HEK293 (cell line): ENCODE data around the gene SMARCD2.

Source experiments
- EGR2 ChIP-seq: fragments of 450-650 bp; formaldehyde crosslinking; IDR thresholded peaks from 2 replicates; pipeline ENCODE4 v1.5.1; 2016; ENCODE audit warnings: low read depth, missing biosample characterization, missing genetic modification characterization
- ELK4 ChIP-seq: IDR thresholded peaks from 2 replicates; pipeline ENCODE4 v1.6.1; 2011; ENCODE audit warnings: mild to moderate bottlenecking, low read depth, low read length, borderline replicate concordance
- FEZF1 ChIP-seq: fragments of 450-650 bp; formaldehyde crosslinking; IDR thresholded peaks from 2 replicates; pipeline ENCODE4 v1.5.1; 2016; ENCODE audit warnings: missing biosample characterization, missing genetic modification characterization
- HIC1 ChIP-seq: fragments of 450-650 bp; formaldehyde crosslinking; IDR thresholded peaks from 2 replicates; pipeline ENCODE4 v1.5.1; 2016; ENCODE audit warnings: missing biosample characterization, missing genetic modification characterization
- PRDM4 ChIP-seq: fragments of 450-650 bp; formaldehyde crosslinking; IDR thresholded peaks from 2 replicates; pipeline ENCODE4 v1.5.1; 2017; ENCODE audit warnings: missing biosample characterization, missing genetic modification characterization
- SCRT1 ChIP-seq: fragments of 450-650 bp; formaldehyde crosslinking; IDR thresholded peaks from 2 replicates; pipeline ENCODE4 v1.5.1; 2016; ENCODE audit warnings: missing biosample characterization, missing genetic modification characterization, borderline replicate concordance
- ZBTB49 ChIP-seq: fragments of 450-650 bp; formaldehyde crosslinking; IDR thresholded peaks from 2 replicates; pipeline ENCODE4 v1.5.1; 2016; ENCODE audit warnings: missing biosample characterization, missing genetic modification characterization, low read depth
- ZBTB7A ChIP-seq: fragments of 450-650 bp; formaldehyde crosslinking; IDR thresholded peaks from 2 replicates; pipeline ENCODE4 v1.5.1; 2016; ENCODE audit warnings: low read depth, missing biosample characterization, missing genetic modification characterization
- ZFP37 ChIP-seq: fragments of 450-650 bp; formaldehyde crosslinking; IDR thresholded peaks from 2 replicates; pipeline ENCODE4 v1.5.1; 2016; ENCODE audit warnings: missing biosample characterization, missing genetic modification characterization
- ZNF169 ChIP-seq: fragments of 450-650 bp; formaldehyde crosslinking; IDR thresholded peaks from 2 replicates; pipeline ENCODE4 v1.5.1; 2016; ENCODE audit warnings: missing biosample characterization, missing genetic modification characterization
- ZNF174 ChIP-seq: fragments of 450-650 bp; formaldehyde crosslinking; IDR thresholded peaks from 2 replicates; pipeline ENCODE4 v1.5.0; 2017; ENCODE audit warnings: missing biosample characterization, mild to moderate bottlenecking, missing genetic modification characterization
- ZNF24 ChIP-seq: fragments of 450-650 bp; formaldehyde crosslinking; IDR thresholded peaks from 2 replicates; pipeline ENCODE4 v1.5.1; 2016; ENCODE audit warnings: missing biosample characterization, missing genetic modification characterization
- ZNF280C ChIP-seq: fragments of 450-650 bp; formaldehyde crosslinking; IDR thresholded peaks from 2 replicates; pipeline ENCODE4 v1.5.1; 2016; ENCODE audit warnings: missing biosample characterization, missing genetic modification characterization
- ZNF280D ChIP-seq: fragments of 450-650 bp; formaldehyde crosslinking; IDR thresholded peaks from 2 replicates; pipeline ENCODE4 v1.5.1; 2016; ENCODE audit warnings: missing biosample characterization, missing genetic modification characterization
- ZNF292 ChIP-seq: fragments of 450-650 bp; formaldehyde crosslinking; IDR thresholded peaks from 2 replicates; pipeline ENCODE4 v1.5.1; 2016; ENCODE audit warnings: low read depth, missing biosample characterization, missing genetic modification characterization, borderline replicate concordance
- ZNF350 ChIP-seq: fragments of 450-650 bp; formaldehyde crosslinking; IDR thresholded peaks from 2 replicates; pipeline ENCODE4 v1.5.0; 2017; ENCODE audit warnings: missing biosample characterization, mild to moderate bottlenecking, missing genetic modification characterization
- ZNF37A ChIP-seq: fragments of 450-650 bp; IDR thresholded peaks from 2 replicates; pipeline ENCODE4 v1.5.1; 2018; ENCODE audit warnings: missing biosample characterization, missing genetic modification characterization
- ZNF404 ChIP-seq: fragments of 450-650 bp; formaldehyde crosslinking; IDR thresholded peaks from 2 replicates; pipeline ENCODE4 v1.5.1; 2017; ENCODE audit warnings: missing biosample characterization, missing genetic modification characterization
- ZNF433 ChIP-seq: fragments of 450-650 bp; formaldehyde crosslinking; IDR thresholded peaks from 2 replicates; pipeline ENCODE4 v1.5.1; 2016; ENCODE audit warnings: missing biosample characterization, missing genetic modification characterization, low read depth
- ZNF510 ChIP-seq: fragments of 450-650 bp; formaldehyde crosslinking; IDR thresholded peaks from 2 replicates; pipeline ENCODE4 v1.5.1; 2018; ENCODE audit warnings: mild to moderate bottlenecking, missing genetic modification characterization, missing biosample characterization; ENCODE audit not compliant: insufficient replicate concordance
- ZNF629 ChIP-seq: fragments of 450-650 bp; formaldehyde crosslinking; IDR thresholded peaks from 2 replicates; pipeline ENCODE4 v1.5.1; 2017; ENCODE audit warnings: missing biosample characterization, missing genetic modification characterization
- ZNF639 ChIP-seq: fragments of 450-650 bp; formaldehyde crosslinking; IDR thresholded peaks from 2 replicates; pipeline ENCODE4 v1.5.1; 2016; ENCODE audit warnings: missing biosample characterization, missing genetic modification characterization
- ZNF654 ChIP-seq: fragments of 450-650 bp; formaldehyde crosslinking; IDR thresholded peaks from 2 replicates; pipeline ENCODE4 v1.5.1; 2016; ENCODE audit warnings: low read depth, missing biosample characterization, missing genetic modification characterization

SMARCD2 gene

GRCh38 chr17:63842540-63843386, at the start of gene SMARCD2 (continued):
- TF ChIP-seq ELK4: no peak
- peak; percentile 91 for TF ChIP-seq ZBTB7A (tag by site-specific recombination)
- TF ChIP-seq ZNF433 (tag by site-specific recombination): no peak
- peak; percentile 95 for TF ChIP-seq ZNF280D (tag by site-specific recombination)
- TF ChIP-seq SCRT1 (tag by site-specific recombination): no peak
- peak; percentile 63 for TF ChIP-seq EGR2 (tag by site-specific recombination)
- peak; percentile 92 for TF ChIP-seq ZNF629 (tag by site-specific recombination)
- TF ChIP-seq ZNF654 (tag by site-specific recombination): peak; percentile 30
- peak; percentile 84 for TF ChIP-seq ZNF37A (tag by site-specific recombination)
- peak; percentile 97 for TF ChIP-seq HIC1 (tag by site-specific recombination)
- no peak; the same call in 1 of the 2 replicates for TF ChIP-seq ZNF174 (tag by site-specific recombination)
- no peak for TF ChIP-seq ZNF404 (tag by site-specific recombination)
- peak; percentile 75 for TF ChIP-seq ZBTB49 (tag by site-specific recombination)
- peak; percentile 94 for TF ChIP-seq ZNF24 (tag by site-specific recombination)
- TF ChIP-seq FEZF1: peak; percentile 34; the same call in 1 of the 2 replicates
- TF ChIP-seq ZFP37 (tag by site-specific recombination): peak; percentile 87
- TF ChIP-seq ZNF280C: no peak
- TF ChIP-seq ZNF639: peak; percentile 99
- peak; percentile 80 for TF ChIP-seq ZNF510 (tag by site-specific recombination)
- no peak for TF ChIP-seq ZNF350 (tag by site-specific recombination)
- TF ChIP-seq ZNF169: 0 out of 2 replicates have a peak, but pooled peaks have one; percentile 48
- peak; percentile 74 for TF ChIP-seq PRDM4
- no peak for TF ChIP-seq ZNF292 (tag by site-specific recombination)
